WTC11 (cell line): ENCODE measurements around the gene CACNG1. TPM values are rescaled to one million over a fixed set of nuclear protein-coding genes. Genes with fewer than 3 reads are reported as not detected.
A peak's percentile ranks its signal among the peaks of the same experiment; 100 is the strongest.

ENCODE experiments used
- ATAC-seq: fragments of 200-7000 bp; cut with Tn5 transposase; 2 replicates; pipeline ENCODE4 v1.10.0; 2021; ENCODE audit warnings: mild to moderate bottlenecking, moderate library complexity
- CTCF ChIA-PET: fragments of 300-600 bp; sonication (Branson Sonifier 250); formaldehyde crosslinking; loops from one replicate; lab custom pipeline; 2021; ENCODE audit warnings: antibody characterized with exemption; lab: Charles Lee
- POLR2A ChIA-PET: fragments of 350-600 bp; sonication (Branson Sonifier 250); formaldehyde crosslinking; loops from one replicate; lab custom pipeline; 2021; ENCODE audit warnings: antibody characterized with exemption; lab: Charles Lee
- DNase-seq: peaks from one replicate; pipeline ENCODE4 v3.0.0; 2021; ENCODE audit warnings: low spot score
- H3K27ac Mint-ChIP-seq: 2 replicates; pipeline ENCODE4 v1.8.0; 2021; ENCODE audit warnings: mixed read lengths
- H3K27me3 Mint-ChIP-seq: 2 replicates; pipeline ENCODE4 v1.8.0; 2021; ENCODE audit warnings: low read depth, mild to moderate bottlenecking, moderate library complexity, mixed read lengths
- H3K36me3 Mint-ChIP-seq: 2 replicates; pipeline ENCODE4 v1.8.0; 2021; ENCODE audit warnings: mixed read lengths
- H3K4me1 Mint-ChIP-seq: 2 replicates; pipeline ENCODE4 v1.8.0; 2022; ENCODE audit warnings: mixed read lengths
- H3K4me3 Mint-ChIP-seq: 2 replicates; pipeline ENCODE4 v1.8.0; 2021; ENCODE audit warnings: mild to moderate bottlenecking, moderate library complexity, mixed read lengths
- H3K9me3 Mint-ChIP-seq: 2 replicates; pipeline ENCODE4 v1.8.0; 2021; ENCODE audit warnings: mixed read lengths
- ELF4 ChIP-seq: sonication (generic); formaldehyde crosslinking; IDR thresholded peaks from 2 replicates; pipeline ENCODE4 v1.8.1; 2022; ENCODE audit warnings: low read depth, mild to moderate bottlenecking, moderate library complexity, missing genetic modification reagents
- EMX1 ChIP-seq: fragments of 250-450 bp; sonication (Bioruptor Pico); IDR thresholded peaks from 2 replicates; pipeline ENCODE4 v1.8.0; 2021; ENCODE audit warnings: mild to moderate bottlenecking
- FOXP4 ChIP-seq: sonication (generic); formaldehyde crosslinking; IDR thresholded peaks from 2 replicates; pipeline ENCODE4 v1.8.0; 2022; ENCODE audit warnings: mild to moderate bottlenecking, missing genetic modification reagents
- JAZF1 ChIP-seq: fragments of 250-450 bp; sonication (Bioruptor Pico); IDR thresholded peaks from 2 replicates; pipeline ENCODE4 v1.9.0; 2021; ENCODE audit warnings: moderate library complexity, mild to moderate bottlenecking, inconsistent platforms
- MAX ChIP-seq: sonication (generic); formaldehyde crosslinking; IDR thresholded peaks from 2 replicates; pipeline ENCODE4 v1.8.0; 2022; ENCODE audit warnings: mild to moderate bottlenecking, missing genetic modification reagents
- NFYB ChIP-seq: sonication (generic); formaldehyde crosslinking; conservative IDR thresholded peaks from 2 replicates; pipeline ENCODE4 v1.8.0; 2022; ENCODE audit warnings: low read depth, missing genetic modification reagents
- PRDM15 ChIP-seq: sonication (generic); formaldehyde crosslinking; IDR thresholded peaks from 2 replicates; pipeline ENCODE4 v1.8.0; 2022; ENCODE audit warnings: missing genetic modification reagents
- SMAD4 ChIP-seq: sonication (generic); formaldehyde crosslinking; IDR thresholded peaks from 2 replicates; pipeline ENCODE4 v1.8.0; 2022; ENCODE audit warnings: mild to moderate bottlenecking, missing genetic modification reagents
- ZNF263 ChIP-seq: sonication (generic); formaldehyde crosslinking; IDR thresholded peaks from 2 replicates; pipeline ENCODE4 v1.8.1; 2022; ENCODE audit warnings: low read depth, mild to moderate bottlenecking, moderate library complexity, missing genetic modification reagents
- ZNF317 ChIP-seq: sonication (generic); formaldehyde crosslinking; IDR thresholded peaks from 2 replicates; pipeline ENCODE4 v1.8.1; 2023; ENCODE audit warnings: low read depth, mild to moderate bottlenecking, moderate library complexity, missing genetic modification reagents, borderline replicate concordance
- ZNF423 ChIP-seq: fragments of 250-450 bp; sonication (Bioruptor Pico); IDR thresholded peaks from 2 replicates; pipeline ENCODE4 v2.1.2; 2022; ENCODE audit warnings: mild to moderate bottlenecking, moderate library complexity
- total RNA-seq: library from RNA; stranded (reverse); gene quantifications from 3 replicates; pipeline ENCODE4 v1.2.3, GENCODE V29; 2021
- TF ChIP-seq, protein P1 (sequence below): sonication (generic); formaldehyde crosslinking; IDR thresholded peaks from 2 replicates; pipeline ENCODE4 v1.8.1; 2023; ENCODE audit warnings: mild to moderate bottlenecking, moderate library complexity, missing genetic modification reagents
- TF ChIP-seq, protein P2 (sequence below): fragments of 250-450 bp; sonication (Bioruptor Pico); IDR thresholded peaks from 2 replicates; pipeline ENCODE4 v1.9.0; 2021; ENCODE audit warnings: mild to moderate bottlenecking
- TF ChIP-seq, protein P3 (sequence below): fragments of 250-450 bp; sonication (Bioruptor Pico); IDR thresholded peaks from 2 replicates; pipeline ENCODE4 v1.9.0; 2021; ENCODE audit warnings: mild to moderate bottlenecking, borderline replicate concordance
- TF ChIP-seq, protein P4 (sequence below): fragments of 250-450 bp; sonication (Bioruptor Pico); IDR thresholded peaks from 2 replicates; pipeline ENCODE4 v1.8.0; 2021; ENCODE audit warnings: mild to moderate bottlenecking
- TF ChIP-seq, protein P5 (sequence below): sonication (generic); formaldehyde crosslinking; IDR thresholded peaks from 2 replicates; pipeline ENCODE4 v1.8.1; 2022; ENCODE audit warnings: low read depth, mild to moderate bottlenecking, moderate library complexity, missing genetic modification reagents, borderline replicate concordance

The CACNG1 gene
- total RNA-seq, 1 experiment from 2014 or later, result not detected

DNA sequence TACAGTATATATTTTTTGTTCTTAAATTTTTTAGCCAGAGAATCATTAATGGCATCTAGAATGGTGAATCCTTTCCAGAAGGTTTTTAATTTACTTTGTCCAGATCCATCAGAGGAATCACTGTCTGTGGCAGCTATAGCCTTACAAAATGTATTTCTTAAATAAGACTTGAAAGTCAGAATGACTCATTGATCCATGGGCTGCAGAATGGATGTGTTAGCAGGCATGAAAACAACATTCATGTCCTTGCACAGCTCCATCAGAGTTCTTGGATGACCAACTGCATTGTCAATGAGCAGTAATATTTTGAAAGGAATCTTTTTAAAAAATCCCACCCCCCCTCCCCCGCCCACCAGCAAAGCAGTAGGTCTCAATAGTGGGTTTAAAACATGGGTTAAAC lies 51.4 kb downstream of the CACNG1 start:
- ATAC-seq (no peak), DNase-seq (no peak)
- Mint-ChIP-seq H3K4me1 (no peaks in the 10 kb centered on the region), H3K4me3 (no peak overlapping the region), H3K27ac (no peak overlapping the region), H3K27me3 (no peaks in the 10 kb centered on the region), H3K9me3 (no peaks in the 10 kb centered on the region; the same call in 1 of the 2 replicates), H3K36me3 (peaks cover 3% of the 10 kb centered on the region; the same call in 1 of the 2 replicates)
- ChIA-PET CTCF (no interaction called here), POLR2A (no interaction called here)
- TF ChIP-seq, protein P1, sequence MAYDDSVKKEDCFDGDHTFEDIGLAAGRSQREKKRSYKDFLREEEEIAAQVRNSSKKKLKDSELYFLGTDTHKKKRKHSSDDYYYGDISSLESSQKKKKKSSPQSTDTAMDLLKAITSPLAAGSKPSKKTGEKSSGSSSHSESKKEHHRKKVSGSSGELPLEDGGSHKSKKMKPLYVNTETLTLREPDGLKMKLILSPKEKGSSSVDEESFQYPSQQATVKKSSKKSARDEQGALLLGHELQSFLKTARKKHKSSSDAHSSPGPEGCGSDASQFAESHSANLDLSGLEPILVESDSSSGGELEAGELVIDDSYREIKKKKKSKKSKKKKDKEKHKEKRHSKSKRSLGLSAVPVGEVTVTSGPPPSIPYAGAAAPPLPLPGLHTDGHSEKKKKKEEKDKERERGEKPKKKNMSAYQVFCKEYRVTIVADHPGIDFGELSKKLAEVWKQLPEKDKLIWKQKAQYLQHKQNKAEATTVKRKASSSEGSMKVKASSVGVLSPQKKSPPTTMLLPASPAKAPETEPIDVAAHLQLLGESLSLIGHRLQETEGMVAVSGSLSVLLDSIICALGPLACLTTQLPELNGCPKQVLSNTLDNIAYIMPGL (CRISPR knock-in tag), result no peak
- TF ChIP-seq ZNF423, result no peak
- TF ChIP-seq, protein P2, sequence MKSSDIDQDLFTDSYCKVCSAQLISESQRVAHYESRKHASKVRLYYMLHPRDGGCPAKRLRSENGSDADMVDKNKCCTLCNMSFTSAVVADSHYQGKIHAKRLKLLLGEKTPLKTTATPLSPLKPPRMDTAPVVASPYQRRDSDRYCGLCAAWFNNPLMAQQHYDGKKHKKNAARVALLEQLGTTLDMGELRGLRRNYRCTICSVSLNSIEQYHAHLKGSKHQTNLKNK, result no peak
- TF ChIP-seq NFYB (CRISPR knock-in tag), result no peak
- TF ChIP-seq, protein P3, sequence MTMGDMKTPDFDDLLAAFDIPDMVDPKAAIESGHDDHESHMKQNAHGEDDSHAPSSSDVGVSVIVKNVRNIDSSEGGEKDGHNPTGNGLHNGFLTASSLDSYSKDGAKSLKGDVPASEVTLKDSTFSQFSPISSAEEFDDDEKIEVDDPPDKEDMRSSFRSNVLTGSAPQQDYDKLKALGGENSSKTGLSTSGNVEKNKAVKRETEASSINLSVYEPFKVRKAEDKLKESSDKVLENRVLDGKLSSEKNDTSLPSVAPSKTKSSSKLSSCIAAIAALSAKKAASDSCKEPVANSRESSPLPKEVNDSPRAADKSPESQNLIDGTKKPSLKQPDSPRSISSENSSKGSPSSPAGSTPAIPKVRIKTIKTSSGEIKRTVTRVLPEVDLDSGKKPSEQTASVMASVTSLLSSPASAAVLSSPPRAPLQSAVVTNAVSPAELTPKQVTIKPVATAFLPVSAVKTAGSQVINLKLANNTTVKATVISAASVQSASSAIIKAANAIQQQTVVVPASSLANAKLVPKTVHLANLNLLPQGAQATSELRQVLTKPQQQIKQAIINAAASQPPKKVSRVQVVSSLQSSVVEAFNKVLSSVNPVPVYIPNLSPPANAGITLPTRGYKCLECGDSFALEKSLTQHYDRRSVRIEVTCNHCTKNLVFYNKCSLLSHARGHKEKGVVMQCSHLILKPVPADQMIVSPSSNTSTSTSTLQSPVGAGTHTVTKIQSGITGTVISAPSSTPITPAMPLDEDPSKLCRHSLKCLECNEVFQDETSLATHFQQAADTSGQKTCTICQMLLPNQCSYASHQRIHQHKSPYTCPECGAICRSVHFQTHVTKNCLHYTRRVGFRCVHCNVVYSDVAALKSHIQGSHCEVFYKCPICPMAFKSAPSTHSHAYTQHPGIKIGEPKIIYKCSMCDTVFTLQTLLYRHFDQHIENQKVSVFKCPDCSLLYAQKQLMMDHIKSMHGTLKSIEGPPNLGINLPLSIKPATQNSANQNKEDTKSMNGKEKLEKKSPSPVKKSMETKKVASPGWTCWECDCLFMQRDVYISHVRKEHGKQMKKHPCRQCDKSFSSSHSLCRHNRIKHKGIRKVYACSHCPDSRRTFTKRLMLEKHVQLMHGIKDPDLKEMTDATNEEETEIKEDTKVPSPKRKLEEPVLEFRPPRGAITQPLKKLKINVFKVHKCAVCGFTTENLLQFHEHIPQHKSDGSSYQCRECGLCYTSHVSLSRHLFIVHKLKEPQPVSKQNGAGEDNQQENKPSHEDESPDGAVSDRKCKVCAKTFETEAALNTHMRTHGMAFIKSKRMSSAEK (CRISPR knock-in tag), result no peak
- TF ChIP-seq ELF4 (CRISPR knock-in tag), result no peak

GRCh38 chr17:67096609-67097008 lies 52.3 kb downstream of the CACNG1 start:
- Mint-ChIP-seq H3K27ac (peak overlapping the region; percentile 37; the same call in 1 of the 2 replicates), H3K36me3 (peaks cover 3% of the 10 kb centered on the region; the same call in 1 of the 2 replicates)
- no peak for ATAC-seq
- DNase-seq, result no peak
- TF ChIP-seq ELF4 (CRISPR knock-in tag) (no peak), JAZF1 (CRISPR knock-in tag) (no peak)
- TF ChIP-seq, all 79 proteins: peak for 0
- H3K27me3 Mint-ChIP-seq, result no peaks in the 10 kb centered on the region
- H3K9me3 Mint-ChIP-seq, result no peaks in the 10 kb centered on the region
- POLR2A ChIA-PET, result no interaction called here
- H3K4me3 Mint-ChIP-seq, result no peak overlapping the region
- no peaks in the 10 kb centered on the region for H3K4me1 Mint-ChIP-seq
- CTCF ChIA-PET, result no interaction called here

DNA sequence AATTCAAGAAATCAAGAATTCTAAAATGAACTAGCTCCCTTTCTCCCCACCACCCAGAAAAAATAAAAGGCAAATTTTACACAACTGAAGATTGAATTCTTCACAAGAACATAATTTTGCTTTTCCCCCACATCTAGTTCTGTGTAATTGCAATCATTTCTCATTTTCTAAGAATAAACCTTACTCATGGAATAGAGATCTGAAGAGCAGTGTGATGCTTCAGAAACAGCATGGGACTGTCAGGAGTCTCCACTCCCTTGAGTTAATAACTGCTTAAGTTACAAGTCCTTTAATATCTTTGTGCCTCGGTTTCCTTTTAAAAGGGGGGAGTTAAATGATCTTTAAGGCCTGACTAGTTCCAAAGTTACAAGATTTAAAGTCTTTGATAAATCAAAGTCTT lies 53.7 kb downstream of the CACNG1 start:
- Mint-ChIP-seq H3K4me3 (no peak overlapping the region), H3K36me3 (peaks cover 3% of the 10 kb centered on the region; the same call in 1 of the 2 replicates), H3K27ac (no peak overlapping the region), H3K4me1 (no peaks in the 10 kb centered on the region), H3K27me3 (no peaks in the 10 kb centered on the region), H3K9me3 (no peaks in the 10 kb centered on the region)
- DNase-seq, result no peak
- no peak for ATAC-seq
- ChIA-PET POLR2A (interaction anchor here (0.6 kb wide), 1 partner anchor 175 kb away, joined by 5 read pairs; no protein-coding TSS in a partner anchor), CTCF (no interaction called here)
- TF ChIP-seq ZNF423, result no peak
- TF ChIP-seq ZNF263 (CRISPR knock-in tag), result no peak
- no peak for TF ChIP-seq FOXP4 (CRISPR knock-in tag)
- no peak for TF ChIP-seq MAX (CRISPR knock-in tag)
- TF ChIP-seq SMAD4 (CRISPR knock-in tag), result no peak
- TF ChIP-seq PRDM15 (CRISPR knock-in tag), result no peak
- no peak for TF ChIP-seq EMX1 (CRISPR knock-in tag)
- TF ChIP-seq, protein P4, sequence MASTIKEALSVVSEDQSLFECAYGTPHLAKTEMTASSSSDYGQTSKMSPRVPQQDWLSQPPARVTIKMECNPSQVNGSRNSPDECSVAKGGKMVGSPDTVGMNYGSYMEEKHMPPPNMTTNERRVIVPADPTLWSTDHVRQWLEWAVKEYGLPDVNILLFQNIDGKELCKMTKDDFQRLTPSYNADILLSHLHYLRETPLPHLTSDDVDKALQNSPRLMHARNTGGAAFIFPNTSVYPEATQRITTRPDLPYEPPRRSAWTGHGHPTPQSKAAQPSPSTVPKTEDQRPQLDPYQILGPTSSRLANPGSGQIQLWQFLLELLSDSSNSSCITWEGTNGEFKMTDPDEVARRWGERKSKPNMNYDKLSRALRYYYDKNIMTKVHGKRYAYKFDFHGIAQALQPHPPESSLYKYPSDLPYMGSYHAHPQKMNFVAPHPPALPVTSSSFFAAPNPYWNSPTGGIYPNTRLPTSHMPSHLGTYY, result no peak
- TF ChIP-seq ZNF317, result no peak
- TF ChIP-seq, protein P5, sequence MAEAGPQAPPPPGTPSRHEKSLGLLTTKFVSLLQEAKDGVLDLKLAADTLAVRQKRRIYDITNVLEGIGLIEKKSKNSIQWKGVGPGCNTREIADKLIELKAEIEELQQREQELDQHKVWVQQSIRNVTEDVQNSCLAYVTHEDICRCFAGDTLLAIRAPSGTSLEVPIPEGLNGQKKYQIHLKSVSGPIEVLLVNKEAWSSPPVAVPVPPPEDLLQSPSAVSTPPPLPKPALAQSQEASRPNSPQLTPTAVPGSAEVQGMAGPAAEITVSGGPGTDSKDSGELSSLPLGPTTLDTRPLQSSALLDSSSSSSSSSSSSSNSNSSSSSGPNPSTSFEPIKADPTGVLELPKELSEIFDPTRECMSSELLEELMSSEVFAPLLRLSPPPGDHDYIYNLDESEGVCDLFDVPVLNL (CRISPR knock-in tag), result no peak
